ENCODE data around the gene ERI3.

ERI3 gene

GRCh38 chr1:44236490-44237272 lies 118.4 kb downstream of the ERI3 start:
- no peak for DNase-seq (ENCODE audit: low read depth)

GRCh38 chr1:44235808-44236207 lies 119.2 kb downstream of the ERI3 start:
- no peak for DNase-seq (ENCODE audit: low read depth)

GRCh38 chr1:44233593-44233992 lies 121.5 kb downstream of the ERI3 start:
- no peak for DNase-seq (ENCODE audit: low read depth)

DNA sequence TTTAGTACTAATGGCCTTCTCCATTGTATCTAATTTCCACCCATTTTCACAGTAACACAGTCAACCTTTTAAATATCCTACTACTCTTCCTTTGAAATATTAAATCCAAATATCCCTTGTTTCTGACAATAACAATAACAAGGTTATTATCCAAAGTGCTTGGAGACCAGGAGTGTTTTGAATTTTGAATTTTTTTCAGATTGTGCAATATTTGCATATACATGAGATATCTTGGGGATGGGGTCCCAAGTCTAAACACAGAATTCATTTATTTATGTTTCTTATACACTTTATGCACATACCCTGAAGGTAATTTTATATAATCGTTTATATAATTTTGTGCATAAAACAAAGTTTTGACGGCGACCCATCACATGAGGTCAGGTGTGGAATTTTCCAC lies 124.3 kb downstream of the ERI3 start:
- no peak for DNase-seq (ENCODE audit: low read depth)

DNA sequence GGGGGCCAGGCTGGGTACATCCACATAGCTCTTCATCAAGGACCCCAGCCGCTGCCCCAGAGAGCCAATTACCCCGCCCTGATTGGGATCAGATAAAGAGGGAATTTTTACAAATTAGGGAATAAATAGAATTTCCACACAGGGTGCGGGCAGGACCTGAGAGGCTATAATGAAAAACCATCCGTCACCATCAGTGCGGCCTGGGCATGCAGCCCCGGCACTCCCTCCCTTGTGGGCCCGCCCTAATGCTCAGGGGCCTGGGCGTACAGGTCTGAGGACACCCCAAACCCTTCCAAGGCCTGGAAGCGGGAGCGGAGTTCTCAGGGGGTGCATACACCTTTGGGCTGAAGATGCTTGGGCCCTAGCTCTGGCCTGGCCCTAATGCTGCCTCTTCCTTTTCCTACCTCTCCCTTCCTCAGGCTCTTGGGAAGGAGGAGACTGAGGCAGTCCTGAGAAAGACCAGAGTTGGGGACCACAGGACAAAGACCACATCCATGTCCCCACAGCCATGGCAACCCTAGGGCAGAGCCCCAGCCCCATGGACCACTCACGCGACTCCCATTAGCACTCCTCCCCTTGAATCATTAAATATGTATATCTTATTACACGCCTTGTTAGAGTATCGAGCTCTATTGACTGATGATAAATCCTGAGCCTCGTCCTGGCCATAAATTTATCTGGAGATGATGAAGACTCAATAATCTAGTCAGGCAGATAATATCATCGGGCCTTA lies 125.5 kb downstream of the ERI3 start:
- no peak for DNase-seq (ENCODE audit: low read depth)

DNA sequence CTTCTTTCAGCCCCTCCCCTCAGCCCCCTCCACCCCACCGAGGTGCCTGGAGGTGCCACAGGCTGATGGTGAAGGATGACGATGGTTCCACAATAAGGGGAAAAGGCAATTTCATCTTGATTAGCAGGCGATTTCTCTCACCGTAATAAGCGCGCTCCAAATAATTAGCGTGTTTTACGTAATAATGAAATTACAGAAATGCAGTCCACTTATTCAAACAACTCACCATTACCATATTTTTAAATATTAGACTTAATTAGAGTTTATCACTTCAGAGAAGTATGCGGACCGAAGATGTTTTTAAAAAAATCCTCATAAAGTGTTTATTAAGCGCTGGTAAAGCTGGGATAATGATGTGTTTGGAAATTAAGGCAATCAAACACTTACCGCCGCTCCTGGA lies 126.8 kb downstream of the ERI3 start:
- DNase-seq (ENCODE audit: low read depth), result no peak

- DNase-seq (ENCODE audit: low read depth), result no peak
Measured at GRCh38 chr1:44227211-44227610, 127.8 kb downstream of the ERI3 start.

DNA sequence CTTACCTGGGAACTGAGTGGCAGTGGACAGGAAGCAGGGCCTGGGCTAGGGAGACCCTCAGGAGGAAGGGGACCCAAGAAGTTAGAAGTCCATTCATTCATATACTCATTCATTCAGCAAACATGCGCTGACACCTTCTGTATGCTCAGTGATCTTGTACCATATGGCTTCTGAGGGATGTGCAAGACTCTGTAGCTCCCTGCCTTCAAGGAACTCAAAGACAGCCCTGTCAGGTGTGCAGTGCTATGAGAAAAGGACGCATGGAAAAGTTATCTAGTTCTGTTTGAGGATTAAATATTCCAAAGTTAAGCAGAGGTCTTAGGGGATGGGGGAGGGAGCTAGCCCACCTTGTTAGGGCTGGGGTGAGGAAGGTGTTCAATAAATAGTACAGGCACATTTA lies 129.3 kb downstream of the ERI3 start:
- no peak for DNase-seq (ENCODE audit: low read depth)

GRCh38 chr1:44223187-44223610 lies 131.9 kb downstream of the ERI3 start:
- DNase-seq (ENCODE audit: low read depth), result no peak

DNA sequence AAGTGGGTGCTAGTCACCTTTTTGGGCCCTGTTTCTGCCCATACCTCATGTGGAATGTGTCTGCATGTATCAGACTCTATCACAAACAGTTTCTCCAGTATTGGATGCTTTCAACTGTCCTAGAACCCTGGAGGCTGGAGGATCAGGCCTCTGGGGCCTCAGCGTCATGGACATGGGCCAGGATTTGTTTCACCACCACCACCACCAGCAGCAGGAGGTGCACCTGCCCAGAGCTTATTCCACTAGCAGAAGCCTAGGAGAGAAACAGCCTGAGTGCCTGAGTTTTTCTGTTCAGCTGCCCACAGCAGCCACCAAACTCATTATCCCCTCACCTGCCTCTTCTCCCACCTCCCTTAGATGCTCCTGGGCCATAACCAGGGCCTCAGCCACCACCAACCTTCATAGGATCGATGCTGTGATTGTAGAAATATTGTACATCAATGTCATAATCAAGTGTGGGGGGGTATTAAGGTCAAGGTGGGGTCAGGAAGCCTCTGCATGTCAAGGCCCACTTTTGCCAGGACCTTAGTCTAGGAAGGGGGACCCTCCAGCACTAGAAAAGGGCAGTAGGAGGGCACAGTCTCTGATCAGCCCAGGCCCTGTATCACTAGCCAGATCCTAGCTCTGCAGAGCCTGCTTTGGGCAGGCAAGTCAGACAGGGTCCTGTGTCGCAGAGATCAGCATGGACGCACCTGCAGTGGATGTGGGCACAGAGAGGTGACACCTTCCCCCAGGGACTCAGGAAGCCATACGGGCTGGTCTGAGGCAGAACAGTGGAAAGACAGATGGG lies 132.5 kb downstream of the ERI3 start:
- no peak for DNase-seq (ENCODE audit: low read depth)

GRCh38 chr1:44221769-44222168 lies 133.3 kb downstream of the ERI3 start:
- no peak for DNase-seq (ENCODE audit: low read depth)

GRCh38 chr1:44220755-44221154 lies 134.3 kb downstream of the ERI3 start:
- no peak for DNase-seq (ENCODE audit: low read depth)

- DNase-seq (ENCODE audit: low read depth), result no peak
Measured at GRCh38 chr1:44220001-44220751, 134.9 kb downstream of the ERI3 start.

DNA sequence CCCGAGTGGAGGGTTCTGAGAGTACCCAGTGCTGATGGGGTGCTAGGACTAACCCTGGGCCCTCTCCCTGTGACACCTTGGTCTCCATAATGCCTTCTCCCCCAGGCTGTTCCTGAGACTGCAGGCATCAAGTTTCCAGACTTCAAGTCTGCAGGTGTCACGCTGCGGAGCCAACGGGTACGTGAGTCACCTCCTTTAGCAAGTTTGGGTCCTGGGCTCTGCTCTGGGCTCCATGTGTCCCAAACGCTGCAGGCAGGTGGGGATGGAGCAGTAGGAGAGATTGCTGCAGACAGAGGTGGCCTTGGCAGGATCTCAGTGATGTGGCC lies 135.8 kb downstream of the ERI3 start:
- DNase-seq (ENCODE audit: low read depth), result no peak

GRCh38 chr1:44218503-44219300 lies 136.4 kb downstream of the ERI3 start:
- no peak for DNase-seq (ENCODE audit: low read depth)

- no peak for DNase-seq (ENCODE audit: low read depth)
Measured at GRCh38 chr1:44217809-44218410, 137.1 kb downstream of the ERI3 start.

GRCh38 chr1:44213222-44214112 lies 141.6 kb downstream of the ERI3 start, which contains the start of gene DMAP1:
DMAP1 (plus strand) TSS chr1:44213471; CDS start chr1:44213754, 283 bp downstream.
- peak; percentile 44 for DNase-seq (ENCODE audit: low read depth)

DNA sequence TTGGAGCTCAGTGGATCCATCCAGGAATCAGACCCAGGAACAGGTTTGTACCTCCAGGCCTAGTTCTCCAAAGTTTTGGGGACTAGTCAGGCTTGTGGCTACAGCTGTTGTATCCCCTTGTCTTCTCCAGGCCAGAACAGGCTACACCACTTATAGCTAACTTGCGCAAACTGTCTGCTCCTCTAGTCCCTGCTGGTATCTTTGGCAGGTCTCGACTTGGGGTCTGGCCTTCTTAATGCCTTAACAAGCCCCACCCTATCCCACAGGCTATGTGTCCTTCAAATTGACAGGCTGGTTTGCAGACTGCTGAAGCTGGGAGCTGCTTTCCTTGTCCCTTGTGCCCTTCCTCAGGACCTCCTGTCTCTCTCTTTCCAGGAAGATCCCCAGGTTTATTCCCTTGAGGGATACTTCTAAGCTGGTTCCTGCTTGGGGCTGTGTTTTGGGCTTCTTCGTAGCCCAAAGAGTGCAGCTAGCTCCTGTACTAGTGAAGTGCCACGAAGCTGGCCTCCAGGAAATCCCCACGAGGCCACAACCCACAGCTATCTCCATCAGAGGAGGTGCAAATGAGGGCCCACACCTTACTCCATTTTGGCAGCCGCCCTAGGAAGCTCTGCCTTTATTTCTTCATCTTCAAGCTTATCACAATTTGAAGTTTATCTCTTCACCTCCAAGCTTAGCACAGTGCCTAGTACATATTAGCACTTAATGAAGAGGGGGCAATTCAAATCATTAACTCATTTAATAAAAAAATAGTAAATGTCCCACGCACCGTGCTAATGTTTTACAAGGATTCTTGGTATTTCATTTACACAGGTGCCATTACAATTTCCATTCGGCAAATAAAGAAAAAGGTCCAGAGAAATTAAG lies 142.5 kb downstream of the ERI3 start:
- no peak for DNase-seq (ENCODE audit: low read depth)

DNA sequence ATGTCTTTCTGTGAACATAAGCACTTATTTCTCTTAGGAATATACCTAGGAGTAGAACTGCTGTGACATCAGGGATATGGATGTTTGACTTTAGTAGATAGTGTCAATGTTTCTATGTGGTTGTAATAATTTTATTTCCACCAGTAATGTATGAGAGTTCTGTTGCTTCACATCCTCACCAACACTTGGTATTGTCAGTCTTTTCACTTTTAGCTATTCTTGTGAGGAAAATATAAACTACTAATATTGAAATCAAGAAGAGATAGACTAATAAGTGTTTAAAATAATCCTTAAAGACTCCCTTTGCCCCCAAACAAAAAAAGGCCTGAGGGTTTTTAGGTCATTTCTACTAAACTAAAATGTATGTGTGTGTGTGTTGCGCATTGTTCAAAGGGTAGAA lies 144.5 kb downstream of the ERI3 start:
- DNase-seq (ENCODE audit: low read depth), result no peak

Data from GM04504 (cell line).